ENCODE data around the gene LIN28B.
"Not testable (repeated sequence)": the region's sequence is repeated elsewhere in the genome, so short reads cannot be mapped to it uniquely, and the experiment has no call there.

LIN28B gene

GRCh38 chr6:105067329-105067728 is 110.4 kb downstream of the LIN28B start:
- intact Hi-C loops (cut with DNase I; ENCODE audit: low total_unique reads): no loop called here
- Histone ChIP-seq H3K27me3 (no peaks in the 10 kb centered on the region), H3K4me3 (no peak overlapping the region), H3K9me3 (no peaks in the 10 kb centered on the region), H3K36me3 (no peaks in the 10 kb centered on the region), H3K4me1 (no peaks in the 10 kb centered on the region), H3K27ac (no peak overlapping the region)
- no peak for TF ChIP-seq CTCF (IDR thresholded peaks at IDR 0.05)
- DNase-seq: no peak

GRCh38 chr6:105068407-105068806 is 111.5 kb downstream of the LIN28B start:
- no peaks in the 10 kb centered on the region for H3K27me3 ChIP-seq
- intact Hi-C loops (cut with DNase I; ENCODE audit: low total_unique reads): no loop called here
- no peak overlapping the region for H3K27ac ChIP-seq
- no peak overlapping the region for H3K4me3 ChIP-seq
- H3K4me1 ChIP-seq: no peaks in the 10 kb centered on the region
- no peak for TF ChIP-seq CTCF (IDR thresholded peaks at IDR 0.05)
- no peaks in the 10 kb centered on the region for H3K9me3 ChIP-seq
- H3K36me3 ChIP-seq: no peaks in the 10 kb centered on the region
- DNase-seq: no peak

GRCh38 chr6:105069821-105070445 is 113.0 kb downstream of the LIN28B start:
- Histone ChIP-seq H3K36me3 (no peaks in the 10 kb centered on the region), H3K4me3 (no peak overlapping the region), H3K9me3 (no peaks in the 10 kb centered on the region), H3K4me1 (no peaks in the 10 kb centered on the region), H3K27ac (no peak overlapping the region), H3K27me3 (no peaks in the 10 kb centered on the region)
- intact Hi-C loops (cut with DNase I; ENCODE audit: low total_unique reads): no loop called here
- DNase-seq: no peak
- TF ChIP-seq CTCF (IDR thresholded peaks at IDR 0.05): no peak

- no peak overlapping the region for H3K27ac ChIP-seq
- no peak for DNase-seq
- no peaks in the 10 kb centered on the region for H3K36me3 ChIP-seq
- no peaks in the 10 kb centered on the region for H3K4me1 ChIP-seq
- H3K27me3 ChIP-seq: no peaks in the 10 kb centered on the region
- no peak overlapping the region for H3K4me3 ChIP-seq
- no peak for TF ChIP-seq CTCF (IDR thresholded peaks at IDR 0.05)
- H3K9me3 ChIP-seq: no peaks in the 10 kb centered on the region
- intact Hi-C loops (cut with DNase I; ENCODE audit: low total_unique reads): no loop called here
Observed at GRCh38 chr6:105072798-105073199, 115.9 kb downstream of the LIN28B start.

GRCh38 chr6:105075210-105075609 is 118.3 kb downstream of the LIN28B start:
- Histone ChIP-seq H3K9me3 (no peaks in the 10 kb centered on the region), H3K4me1 (no peaks in the 10 kb centered on the region), H3K36me3 (no peaks in the 10 kb centered on the region), H3K4me3 (no peak overlapping the region), H3K27ac (no peak overlapping the region), H3K27me3 (no peaks in the 10 kb centered on the region)
- DNase-seq: no peak
- intact Hi-C loops (cut with DNase I; ENCODE audit: low total_unique reads): no loop called here
- TF ChIP-seq CTCF (IDR thresholded peaks at IDR 0.05): no peak

- H3K27me3 ChIP-seq; H3K27ac ChIP-seq; DNase-seq; H3K4me3 ChIP-seq; H3K36me3 ChIP-seq; intact Hi-C loops (cut with DNase I; ENCODE audit: low total_unique reads); H3K4me1 ChIP-seq; H3K9me3 ChIP-seq: not testable (repeated sequence)
Observed at GRCh38 chr6:105076418-105076817, 119.5 kb downstream of the LIN28B start.

All from tibial artery (tissue), 4 donors.